Measurements from ENCODE around the gene ERGIC2.
A peak's percentile ranks its signal among the peaks of the same experiment; 100 is the strongest.
"Not testable (repeated sequence)": the region's sequence is repeated elsewhere in the genome, so short reads cannot be mapped to it uniquely, and the experiment has no call there.

ERGIC2 gene

DNA sequence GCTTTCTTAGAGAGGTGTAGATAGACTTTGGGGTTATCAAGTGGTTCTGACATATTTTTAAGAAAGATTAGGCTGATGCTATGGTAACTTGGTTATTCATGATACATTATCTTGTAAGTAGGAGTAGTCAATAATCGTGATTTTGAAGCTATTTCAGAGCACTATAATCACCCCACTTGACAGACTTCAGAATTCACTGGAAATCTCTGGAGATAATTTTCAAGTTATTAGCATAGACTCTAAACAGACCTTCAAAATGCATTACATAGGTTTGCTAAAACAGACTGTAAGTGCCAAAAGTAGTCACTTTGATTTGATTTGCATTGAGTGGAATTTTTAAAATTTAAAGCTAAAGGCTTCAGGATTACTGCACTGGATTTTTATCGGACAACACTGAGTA, 74.3 kb downstream of the ERGIC2 start:
- Mint-ChIP-seq H3K27me3 (ENCODE audit: low read depth, poor library complexity) (peaks cover 7% of the 10 kb centered on the region), H3K9me3 (no peaks in the 10 kb centered on the region), H3K4me1 (no peaks in the 10 kb centered on the region), H3K4me3 (no peak overlapping the region), H3K27ac (no peak overlapping the region), H3K36me3 (ENCODE audit: low read depth) (no peaks in the 10 kb centered on the region)
- TF ChIP-seq, protein P1, sequence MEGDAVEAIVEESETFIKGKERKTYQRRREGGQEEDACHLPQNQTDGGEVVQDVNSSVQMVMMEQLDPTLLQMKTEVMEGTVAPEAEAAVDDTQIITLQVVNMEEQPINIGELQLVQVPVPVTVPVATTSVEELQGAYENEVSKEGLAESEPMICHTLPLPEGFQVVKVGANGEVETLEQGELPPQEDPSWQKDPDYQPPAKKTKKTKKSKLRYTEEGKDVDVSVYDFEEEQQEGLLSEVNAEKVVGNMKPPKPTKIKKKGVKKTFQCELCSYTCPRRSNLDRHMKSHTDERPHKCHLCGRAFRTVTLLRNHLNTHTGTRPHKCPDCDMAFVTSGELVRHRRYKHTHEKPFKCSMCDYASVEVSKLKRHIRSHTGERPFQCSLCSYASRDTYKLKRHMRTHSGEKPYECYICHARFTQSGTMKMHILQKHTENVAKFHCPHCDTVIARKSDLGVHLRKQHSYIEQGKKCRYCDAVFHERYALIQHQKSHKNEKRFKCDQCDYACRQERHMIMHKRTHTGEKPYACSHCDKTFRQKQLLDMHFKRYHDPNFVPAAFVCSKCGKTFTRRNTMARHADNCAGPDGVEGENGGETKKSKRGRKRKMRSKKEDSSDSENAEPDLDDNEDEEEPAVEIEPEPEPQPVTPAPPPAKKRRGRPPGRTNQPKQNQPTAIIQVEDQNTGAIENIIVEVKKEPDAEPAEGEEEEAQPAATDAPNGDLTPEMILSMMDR (IDR thresholded peaks at IDR 0.05) = no peak
- DNase-seq = no peak

DNA sequence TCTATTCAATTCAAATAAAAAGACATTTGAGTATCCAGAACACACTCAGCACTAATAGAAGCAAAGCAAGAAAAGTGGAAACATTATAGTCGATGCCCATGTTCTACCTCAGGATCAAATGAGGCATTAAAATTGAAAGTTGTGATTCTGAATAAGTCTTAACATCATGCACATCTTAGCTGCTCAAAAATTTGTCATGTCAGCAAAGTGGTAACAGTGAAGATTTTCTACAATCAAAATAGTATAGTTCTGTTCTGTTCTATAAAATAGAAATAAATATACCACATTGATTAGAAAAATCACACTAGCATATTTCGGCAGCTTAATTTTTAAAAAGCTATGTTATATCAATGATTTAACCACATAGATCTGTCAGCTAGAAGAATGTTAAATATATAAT, 74.7 kb downstream of the ERGIC2 start:
- Mint-ChIP-seq H3K36me3 (ENCODE audit: low read depth) (no peaks in the 10 kb centered on the region), H3K4me1 (no peaks in the 10 kb centered on the region), H3K9me3 (no peaks in the 10 kb centered on the region), H3K27me3 (ENCODE audit: low read depth, poor library complexity) (peaks cover 7% of the 10 kb centered on the region), H3K27ac (no peak overlapping the region), H3K4me3 (no peak overlapping the region)
- no peak for DNase-seq
- TF ChIP-seq, protein P1 (IDR thresholded peaks at IDR 0.05) = no peak

DNA sequence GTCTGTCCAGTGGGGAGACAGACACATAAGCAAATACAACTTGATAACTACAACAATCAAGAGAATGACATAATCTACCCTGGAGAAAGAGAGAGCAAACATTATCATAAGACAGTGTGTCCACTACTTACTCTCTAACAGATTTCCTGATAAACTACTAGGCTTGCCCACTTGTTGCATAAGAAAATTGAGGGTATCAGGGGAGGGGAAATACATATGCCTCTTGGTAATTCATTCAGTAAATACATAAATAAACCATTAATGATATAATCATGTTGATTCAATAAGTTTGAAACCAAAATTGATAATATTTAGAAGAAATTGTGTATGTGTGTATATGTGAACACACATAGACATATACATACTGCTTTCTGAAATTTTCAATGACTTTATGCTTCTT, 76.6 kb downstream of the ERGIC2 start:
- H3K4me3 Mint-ChIP-seq = no peak overlapping the region

DNA sequence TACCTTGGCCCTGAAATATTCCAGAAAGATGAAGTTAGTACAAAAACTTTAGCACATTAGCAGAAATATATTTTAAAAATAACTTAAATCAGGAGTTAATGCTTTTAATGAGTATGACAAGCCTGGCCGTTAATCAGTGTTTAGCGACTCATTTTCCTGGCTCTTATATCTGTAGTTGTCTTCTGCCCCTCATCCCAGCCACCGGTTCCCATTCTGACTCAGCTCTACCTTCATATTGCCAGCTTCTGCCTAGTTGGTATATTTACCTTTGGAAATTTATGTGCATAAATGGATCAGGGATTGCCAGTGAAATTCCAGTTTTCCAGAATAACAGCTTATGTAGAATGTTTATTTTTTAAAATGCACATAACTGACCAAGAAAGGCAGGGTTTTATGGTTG, 79.9 kb downstream of the ERGIC2 start:
- Mint-ChIP-seq H3K36me3 (ENCODE audit: low read depth) (no peaks in the 10 kb centered on the region), H3K4me1 (no peaks in the 10 kb centered on the region), H3K27me3 (ENCODE audit: low read depth, poor library complexity) (peaks cover 11% of the 10 kb centered on the region), H3K4me3 (no peak overlapping the region), H3K9me3 (no peaks in the 10 kb centered on the region), H3K27ac (no peak overlapping the region)
- no peak for DNase-seq
- TF ChIP-seq, protein P1 (IDR thresholded peaks at IDR 0.05) = no peak

More for the DNA sequence above, 76.6 kb downstream of the ERGIC2 start:
- no peaks in the 10 kb centered on the region for H3K9me3 Mint-ChIP-seq
- no peak overlapping the region for H3K27ac Mint-ChIP-seq
- no peaks in the 10 kb centered on the region for H3K36me3 Mint-ChIP-seq (ENCODE audit: low read depth)
- H3K4me1 Mint-ChIP-seq = no peaks in the 10 kb centered on the region
- H3K27me3 Mint-ChIP-seq (ENCODE audit: low read depth, poor library complexity) = peaks cover 11% of the 10 kb centered on the region
- no peak for DNase-seq
- TF ChIP-seq, protein P1 (IDR thresholded peaks at IDR 0.05) = no peak

DNA sequence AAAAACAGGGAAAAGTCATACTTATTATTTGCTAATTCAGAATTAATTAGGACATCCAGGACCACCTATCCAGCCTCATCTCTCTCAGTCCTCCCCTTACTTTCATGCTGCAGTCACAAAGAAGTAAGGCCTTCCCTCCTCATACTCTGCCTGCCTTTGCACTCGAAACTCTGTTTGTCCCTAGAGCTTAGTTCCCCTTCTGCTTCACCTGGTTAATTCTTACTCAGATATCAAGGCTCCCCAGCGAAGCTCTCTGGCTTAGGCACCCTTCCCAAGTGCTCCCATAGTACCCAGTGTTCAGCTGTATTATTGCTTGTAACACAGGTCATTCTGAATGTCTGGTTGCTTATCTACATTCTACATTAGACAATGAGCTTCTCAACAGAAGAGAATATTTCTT, 81.3 kb downstream of the ERGIC2 start:
- no peaks in the 10 kb centered on the region for H3K4me1 Mint-ChIP-seq
- TF ChIP-seq, protein P1 (IDR thresholded peaks at IDR 0.05) = no peak
- H3K4me3 Mint-ChIP-seq = no peak overlapping the region
- peak overlapping the region; percentile 8 for H3K27ac Mint-ChIP-seq
- H3K9me3 Mint-ChIP-seq = no peaks in the 10 kb centered on the region
- no peaks in the 10 kb centered on the region for H3K36me3 Mint-ChIP-seq (ENCODE audit: low read depth)
- H3K27me3 Mint-ChIP-seq (ENCODE audit: low read depth, poor library complexity) = peaks cover 11% of the 10 kb centered on the region
- no peak for DNase-seq

DNA sequence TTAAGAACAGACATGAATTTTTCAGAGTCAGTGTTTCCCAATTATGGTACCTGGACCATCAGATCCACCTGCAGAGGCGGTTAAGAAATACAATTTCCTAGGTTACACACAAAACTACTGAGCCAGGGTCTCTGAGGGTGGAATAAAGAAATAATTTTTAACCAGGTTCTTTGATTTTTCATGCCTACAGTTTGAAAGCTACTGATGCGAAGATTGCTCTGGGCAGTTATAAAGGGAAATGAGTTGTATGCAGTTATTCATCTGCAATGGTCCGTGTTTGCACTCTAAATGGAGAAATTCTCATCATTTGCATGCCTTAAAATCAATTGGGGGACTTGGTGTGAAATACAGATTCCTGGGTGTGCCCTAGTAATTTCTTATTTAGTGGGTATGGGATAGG, 89.7 kb downstream of the ERGIC2 start:
- DNase-seq = no peak
- Mint-ChIP-seq H3K4me3 (no peak overlapping the region), H3K9me3 (peaks cover 15% of the 10 kb centered on the region), H3K36me3 (ENCODE audit: low read depth) (peaks cover 7% of the 10 kb centered on the region), H3K27me3 (ENCODE audit: low read depth, poor library complexity) (no peaks in the 10 kb centered on the region), H3K4me1 (no peaks in the 10 kb centered on the region), H3K27ac (no peak overlapping the region)
- TF ChIP-seq, protein P1 (IDR thresholded peaks at IDR 0.05) = no peak

DNA sequence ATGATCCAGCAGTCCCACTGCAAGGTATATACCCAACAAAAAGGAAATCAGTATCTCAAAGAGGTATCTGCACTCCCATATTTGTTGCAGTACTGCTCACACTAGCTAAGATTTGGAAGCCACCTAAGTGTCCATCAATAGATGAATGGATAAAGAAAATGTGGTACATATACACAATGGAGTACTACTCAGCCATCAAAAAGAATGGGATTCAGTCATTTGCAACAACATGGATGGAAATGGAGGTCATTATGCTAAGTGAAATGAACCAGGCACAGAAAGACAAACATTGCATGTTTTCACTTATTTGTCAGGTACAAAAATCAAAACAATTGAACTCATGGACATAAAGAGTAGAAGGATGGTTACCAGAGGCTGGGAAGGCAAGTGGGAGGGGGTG, 90.5 kb downstream of the ERGIC2 start:
- not testable (repeated sequence) for H3K27me3 Mint-ChIP-seq (ENCODE audit: low read depth, poor library complexity); H3K4me1 Mint-ChIP-seq; H3K36me3 Mint-ChIP-seq (ENCODE audit: low read depth); H3K27ac Mint-ChIP-seq; DNase-seq; H3K4me3 Mint-ChIP-seq
- peaks cover 15% of the 10 kb centered on the region for H3K9me3 Mint-ChIP-seq

Measured in nephron progenitor cell (in vitro differentiated cells).